Breast epithelium (tissue), 4 donors: Measurements from ENCODE around the gene GON7. TPM values are rescaled to one million over a fixed set of nuclear protein-coding genes. Genes with fewer than 3 reads are reported as not detected.

ENCODE experiments used
- DNase-seq, 2 donors: peaks; one replicate each; pipeline ENCODE4 v3.0.0-alpha.2; 2019; ENCODE audit warnings: low spot score in 2 of 2
- H3K27ac ChIP-seq, 2 donors: fragments of 200-600 bp; sonication (generic) in 1 of 2; one replicate each; pipeline ENCODE4 v1.5.1; 2016 to 2019; ENCODE audit warnings: mild to moderate bottlenecking in 1 of 2
- H3K27me3 ChIP-seq, 2 donors: fragments of 200-600 bp; sonication (generic) in 1 of 2; one replicate each; pipeline versions ENCODE4 v1.5.1 to v1.6.0; 2017 to 2019; ENCODE audit warnings: control low read depth in 1 of 2, mild to moderate bottlenecking in 1 of 2
- H3K36me3 ChIP-seq: fragments of 200-600 bp; one replicate; pipeline ENCODE4 v1.5.1; 2019
- H3K4me1 ChIP-seq, 2 donors: fragments of 200-600 bp; sonication (generic); one replicate each; pipeline ENCODE4 v1.5.1; 2016 to 2019; ENCODE audit warnings: control low read depth in 1 of 2
- H3K4me3 ChIP-seq, 3 donors: fragments of 200-600 bp; sonication (generic); 1 replicate in 2 of 3; 2 replicates in 1 of 3; pipeline ENCODE4 v1.5.1; 2016 to 2019; ENCODE audit warnings: mild to moderate bottlenecking in 3 of 3, moderate library complexity in 2 of 3
- H3K9me3 ChIP-seq, 2 donors: fragments of 200-600 bp; sonication (generic) in 1 of 2; one replicate each; pipeline ENCODE4 v1.5.1; 2016 to 2019; ENCODE audit warnings: control low read depth in 1 of 2
- POLR2A ChIP-seq: fragments of 450-650 bp; IDR thresholded peaks from one replicate; pipeline ENCODE4 v1.6.1; 2016; ENCODE audit warnings: antibody characterized with exemption, mild to moderate bottlenecking, moderate library complexity
- POLR2AphosphoS5 ChIP-seq, 3 donors: sonication (generic); formaldehyde crosslinking; IDR thresholded peaks; one replicate each; pipeline ENCODE4 v1.6.1; 2017; ENCODE audit warnings: antibody characterized with exemption in 3 of 3
- intact Hi-C: fragments of 100-400 bp; cut with DNase I; formaldehyde crosslinking; loops from one replicate; pipeline ENCODE4 v1.15.1; 2023; ENCODE audit warnings: low total_unique reads
- total RNA-seq, 3 donors: library from RNA; depleted of rRNA; stranded (reverse); fragments of >200 nt; gene quantifications; one replicate each; pipeline ENCODE4 v1.1.0, GENCODE V29; 2016
- TF ChIP-seq, protein P1 (sequence below), 3 donors: fragments of 450-650 bp; IDR thresholded peaks; one replicate each; pipeline ENCODE4 v1.5.1; 2016 to 2017; ENCODE audit warnings: antibody characterized with exemption in 3 of 3, mild to moderate bottlenecking in 3 of 3, moderate library complexity in 3 of 3

GON7 gene
- total RNA-seq, 3 donors from 2014 or later, result 8.5 to 12.1 (median 11.1) TPM

DNA sequence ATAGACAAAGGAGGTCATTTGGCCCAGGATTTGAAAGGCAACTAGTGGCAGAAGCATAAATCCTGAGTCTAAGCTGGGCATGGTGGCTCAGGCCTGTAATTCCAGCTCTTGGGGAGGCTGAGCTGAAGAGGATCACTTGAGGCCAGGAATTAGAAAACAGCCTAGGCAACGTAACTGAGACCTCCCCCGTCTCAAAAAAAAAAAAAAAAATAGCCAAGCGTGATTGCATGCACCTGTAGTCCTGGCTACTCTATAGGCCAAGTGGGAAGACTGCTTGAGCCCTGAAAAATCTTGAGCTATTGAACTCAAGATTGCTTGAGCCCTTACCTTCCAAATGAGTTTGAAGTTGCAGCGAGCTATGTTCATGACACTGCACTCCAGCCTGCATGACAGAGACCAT is 7.8 kb downstream of the GON7 start:
- TF ChIP-seq POLR2A (no peak), POLR2AphosphoS5 (IDR thresholded peaks at IDR 0.05) (no peak)
- TF ChIP-seq, protein P1, sequence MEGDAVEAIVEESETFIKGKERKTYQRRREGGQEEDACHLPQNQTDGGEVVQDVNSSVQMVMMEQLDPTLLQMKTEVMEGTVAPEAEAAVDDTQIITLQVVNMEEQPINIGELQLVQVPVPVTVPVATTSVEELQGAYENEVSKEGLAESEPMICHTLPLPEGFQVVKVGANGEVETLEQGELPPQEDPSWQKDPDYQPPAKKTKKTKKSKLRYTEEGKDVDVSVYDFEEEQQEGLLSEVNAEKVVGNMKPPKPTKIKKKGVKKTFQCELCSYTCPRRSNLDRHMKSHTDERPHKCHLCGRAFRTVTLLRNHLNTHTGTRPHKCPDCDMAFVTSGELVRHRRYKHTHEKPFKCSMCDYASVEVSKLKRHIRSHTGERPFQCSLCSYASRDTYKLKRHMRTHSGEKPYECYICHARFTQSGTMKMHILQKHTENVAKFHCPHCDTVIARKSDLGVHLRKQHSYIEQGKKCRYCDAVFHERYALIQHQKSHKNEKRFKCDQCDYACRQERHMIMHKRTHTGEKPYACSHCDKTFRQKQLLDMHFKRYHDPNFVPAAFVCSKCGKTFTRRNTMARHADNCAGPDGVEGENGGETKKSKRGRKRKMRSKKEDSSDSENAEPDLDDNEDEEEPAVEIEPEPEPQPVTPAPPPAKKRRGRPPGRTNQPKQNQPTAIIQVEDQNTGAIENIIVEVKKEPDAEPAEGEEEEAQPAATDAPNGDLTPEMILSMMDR (IDR thresholded peaks at IDR 0.05), result no peak
- intact Hi-C loops, result no loop called here

DNA sequence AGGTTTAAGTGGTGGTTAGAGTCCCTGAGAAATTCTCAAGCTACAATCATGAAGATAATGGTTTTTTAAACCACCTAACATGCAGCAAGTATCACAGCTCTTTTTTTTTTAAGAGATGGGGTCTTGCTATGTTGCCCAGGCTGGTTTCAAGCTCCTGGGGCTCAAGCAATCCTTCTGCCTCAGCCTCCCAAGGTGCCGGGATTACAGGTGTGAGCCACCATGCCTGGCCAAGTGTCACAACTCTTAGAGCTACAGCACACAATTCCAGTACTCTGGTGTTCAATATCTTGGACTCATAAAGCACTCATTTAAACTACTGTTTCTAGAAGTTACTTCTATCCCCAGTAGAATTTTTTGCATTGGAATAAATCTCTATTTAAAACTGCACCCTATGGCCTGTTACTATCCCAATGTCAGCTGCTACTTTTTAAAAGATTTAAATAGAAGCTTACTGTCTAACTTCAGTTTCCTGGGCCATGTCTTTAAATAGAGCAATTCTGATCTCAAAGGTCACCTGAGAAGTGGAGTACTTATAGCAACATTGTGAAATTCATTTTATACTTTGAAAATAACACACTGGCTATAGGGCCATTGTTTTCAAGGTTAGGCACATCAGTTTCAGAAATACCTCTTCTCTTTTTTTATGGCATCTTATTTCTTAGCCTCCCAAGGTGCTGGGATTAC is 11.4 kb downstream of the GON7 start:
- intact Hi-C loops, result no loop called here
- H3K4me3 ChIP-seq, result no peak overlapping the region
- TF ChIP-seq, protein P1 (IDR thresholded peaks at IDR 0.05), result no peak
- TF ChIP-seq POLR2AphosphoS5 (IDR thresholded peaks at IDR 0.05), result no peak
- TF ChIP-seq POLR2A, result no peak

More for the DNA sequence above, 7.8 kb downstream of the GON7 start:
- Histone ChIP-seq H3K4me3 (no peak overlapping the region), H3K27me3 (no peaks in the 10 kb centered on the region), H3K36me3 (no peaks in the 10 kb centered on the region), H3K4me1 (no peaks in the 10 kb centered on the region), H3K9me3 (no peaks in the 10 kb centered on the region), H3K27ac (no peak overlapping the region)
- DNase-seq, result no peak

DNA sequence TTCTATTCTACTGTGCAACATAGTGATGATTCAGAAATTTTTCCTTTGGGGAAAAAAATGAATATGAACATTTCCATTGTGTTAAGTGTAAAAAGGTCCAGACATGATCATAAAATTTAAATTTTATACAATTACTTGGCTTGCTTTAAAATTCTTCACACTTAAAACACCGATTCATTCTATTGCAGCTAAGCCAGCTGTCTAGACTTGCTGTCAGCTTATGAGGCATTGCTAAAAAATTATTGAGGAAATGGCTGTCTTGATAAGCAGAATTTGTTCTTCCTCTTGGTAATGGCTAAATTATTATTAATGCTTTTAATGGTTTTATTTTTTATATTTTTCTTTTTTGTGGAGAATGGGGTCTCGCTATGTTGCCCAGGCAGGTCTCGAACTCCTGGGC is 19.9 kb downstream of the GON7 start:
- TF ChIP-seq, protein P1 (IDR thresholded peaks at IDR 0.05), result no peak
- no peak for TF ChIP-seq POLR2AphosphoS5 (IDR thresholded peaks at IDR 0.05)
- no peak for TF ChIP-seq POLR2A
- H3K27ac ChIP-seq, result no peak overlapping the region

More for the DNA sequence above, 11.4 kb downstream of the GON7 start:
- Histone ChIP-seq H3K36me3 (no peaks in the 10 kb centered on the region), H3K9me3 (no peaks in the 10 kb centered on the region), H3K27ac (no peak overlapping the region), H3K4me1 (no peaks in the 10 kb centered on the region), H3K27me3 (no peaks in the 10 kb centered on the region)
- DNase-seq, result no peak

DNA sequence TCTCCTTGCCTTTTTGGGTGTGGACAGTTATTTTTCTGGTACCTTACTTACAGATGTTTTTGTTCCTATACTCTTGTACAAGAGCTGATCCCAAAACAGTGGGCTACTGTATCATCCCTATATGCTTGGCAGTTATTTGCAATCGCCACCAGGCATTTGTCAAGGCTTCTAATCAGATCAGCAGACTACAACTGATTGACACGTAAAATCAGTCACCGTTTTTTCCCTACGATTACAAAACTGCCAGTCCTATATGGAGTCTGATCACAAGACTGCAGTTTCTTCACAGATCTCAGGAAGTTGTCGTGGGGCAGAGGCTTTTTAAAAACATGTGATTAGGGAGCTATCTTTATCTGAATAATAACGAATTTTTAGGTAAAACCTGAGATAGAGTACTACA is 20.4 kb downstream of the GON7 start:
- no peak overlapping the region for H3K27ac ChIP-seq
- intact Hi-C loops, result no loop called here
- no peaks in the 10 kb centered on the region for H3K9me3 ChIP-seq
- no peaks in the 10 kb centered on the region for H3K27me3 ChIP-seq
- TF ChIP-seq POLR2A, result no peak
- no peak for TF ChIP-seq POLR2AphosphoS5 (IDR thresholded peaks at IDR 0.05)
- TF ChIP-seq, protein P1 (IDR thresholded peaks at IDR 0.05), result no peak
- no peak overlapping the region for H3K4me3 ChIP-seq
- DNase-seq, result no peak
- peaks cover 0 to 20% of the 10 kb centered on the region in 2 donors for H3K4me1 ChIP-seq
- H3K36me3 ChIP-seq, result no peaks in the 10 kb centered on the region

More for the DNA sequence above, 19.9 kb downstream of the GON7 start:
- DNase-seq, result no peak
- H3K4me1 ChIP-seq, result peaks cover 0 to 20% of the 10 kb centered on the region in 2 donors
- no peaks in the 10 kb centered on the region for H3K36me3 ChIP-seq
- intact Hi-C loops, result no loop called here
- no peaks in the 10 kb centered on the region for H3K9me3 ChIP-seq
- H3K27me3 ChIP-seq, result no peaks in the 10 kb centered on the region
- H3K4me3 ChIP-seq, result no peak overlapping the region

DNA sequence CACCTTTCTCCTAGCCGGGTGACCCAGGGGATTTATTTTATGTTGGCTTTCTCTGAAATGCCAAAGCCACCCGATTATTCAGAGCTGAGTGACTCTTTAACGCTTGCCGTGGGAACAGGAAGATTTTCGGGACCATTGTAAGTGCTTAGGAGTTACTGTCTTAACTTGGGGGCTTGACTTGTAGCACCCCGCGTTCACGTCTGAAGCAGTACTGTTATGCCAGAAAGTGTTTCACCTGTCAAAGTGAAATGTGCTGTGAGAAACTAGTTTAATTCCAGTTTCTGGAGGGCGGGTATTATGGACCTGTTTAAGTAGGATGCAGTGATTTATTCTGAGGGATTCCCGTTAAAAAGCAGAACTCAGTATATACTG is 21.5 kb downstream of the GON7 start:
- intact Hi-C loops, result no loop called here
- TF ChIP-seq POLR2A (no peak), POLR2AphosphoS5 (IDR thresholded peaks at IDR 0.05) (no peak)
- TF ChIP-seq, protein P1 (IDR thresholded peaks at IDR 0.05), result no peak
- H3K27ac ChIP-seq, result peak overlapping the region; percentile 92 to 98

More for the DNA sequence above, 21.5 kb downstream of the GON7 start:
- Histone ChIP-seq H3K36me3 (no peaks in the 10 kb centered on the region), H3K4me1 (peaks cover 0 to 20% of the 10 kb centered on the region in 2 donors), H3K27me3 (no peaks in the 10 kb centered on the region), H3K4me3 (peak overlapping the region; percentile 92 to 97 (median 96)), H3K9me3 (no peaks in the 10 kb centered on the region)
- DNase-seq, result no peak
